Smooth muscle cell (in vitro differentiated cells): ENCODE results near the gene RNF180. TPM values are rescaled to one million over a fixed set of nuclear protein-coding genes. Genes with fewer than 3 reads are reported as not detected.
A peak's percentile ranks its signal among the peaks of the same experiment; 100 is the strongest.
"Not testable (repeated sequence)": the region's sequence is repeated elsewhere in the genome, so short reads cannot be mapped to it uniquely, and the experiment has no call there.

Experiments
- DNase-seq: peaks from one replicate; lab custom pipeline; 2025; ENCODE audit not compliant: unreplicated experiment; lab: John Stamatoyannopoulos, UW
- H2AFZ ChIP-seq: fragments of 200-600 bp; sonication (generic); 2 replicates; pipeline ENCODE4 v1.6.0; 2016; ENCODE audit warnings: antibody characterized with exemption, low read depth, mild to moderate bottlenecking
- H3F3A ChIP-seq: fragments of 200-600 bp; sonication (generic); 2 replicates; pipeline ENCODE4 v1.6.0; 2017; ENCODE audit warnings: antibody characterized with exemption, low read depth
- H3K27ac ChIP-seq: fragments of 200-600 bp; sonication (generic); 2 replicates; pipeline ENCODE4 v1.5.1; 2016; ENCODE audit warnings: low read depth, mild to moderate bottlenecking
- H3K27me3 ChIP-seq: fragments of 200-600 bp; sonication (generic); 2 replicates; pipeline ENCODE4 v1.6.1; 2016; ENCODE audit warnings: low read depth, mild to moderate bottlenecking
- H3K36me3 ChIP-seq: fragments of 200-600 bp; sonication (generic); 2 replicates; pipeline ENCODE4 v1.5.1; 2016; ENCODE audit warnings: low read depth
- H3K4me1 ChIP-seq: fragments of 200-600 bp; sonication (generic); 2 replicates; pipeline ENCODE4 v1.5.1; 2016; ENCODE audit warnings: low read depth
- H3K4me2 ChIP-seq: fragments of 200-600 bp; sonication (generic); 2 replicates; pipeline ENCODE4 v1.6.0; 2016; ENCODE audit warnings: mild to moderate bottlenecking
- H3K4me3 ChIP-seq: fragments of 200-600 bp; sonication (generic); 2 replicates; pipeline ENCODE4 v1.5.1; 2016; ENCODE audit warnings: mild to moderate bottlenecking
- H3K79me2 ChIP-seq: fragments of 200-600 bp; sonication (generic); 2 replicates; pipeline ENCODE4 v1.6.0; 2016; ENCODE audit warnings: low read depth, mild to moderate bottlenecking
- H3K9ac ChIP-seq: fragments of 200-600 bp; sonication (generic); 2 replicates; pipeline ENCODE4 v1.6.0; 2016; ENCODE audit warnings: low read depth
- H3K9me3 ChIP-seq: fragments of 200-600 bp; sonication (generic); replicated peaks from 2 replicates; pipeline ENCODE4 v1.5.1; 2016; ENCODE audit warnings: low read depth
- H4K20me1 ChIP-seq: fragments of 200-600 bp; sonication (generic); 2 replicates; pipeline ENCODE4 v1.6.0; 2016; ENCODE audit warnings: low read depth
- CTCF ChIP-seq: fragments of 200-600 bp; sonication (generic); IDR thresholded peaks from 2 replicates; pipeline ENCODE4 v1.5.1; 2017; ENCODE audit warnings: borderline replicate concordance, mild to moderate bottlenecking, antibody characterized with exemption; ENCODE audit not compliant: insufficient read depth, poor library complexity, severe bottlenecking
- WGBS: methylation state at CpG from one replicate; pipeline ENCODE4 v1.1.7; 2016; ENCODE audit warnings: low lambda C conversion rate; 5-methylcytosine and 5-hydroxymethylcytosine counted together
- polyA plus RNA-seq: library from polyadenylated mRNA; unstranded; fragments of >200 nt; fragmentation: Nextera tagmentation; extraction: Ambion mirVana; gene quantifications from 2 replicates; pipeline ENCODE4 v1.2.1, GENCODE V29; 2016
- total RNA-seq: library from RNA; depleted of rRNA; stranded (reverse); fragments of >200 nt; gene quantifications from 2 replicates; pipeline ENCODE4 v1.2.3, GENCODE V29; 2014

The RNF180 gene
- total and polyA plus RNA-seq, 2 experiments from 2014 or later, result 3.0 to 3.8 TPM

- not testable (repeated sequence) for H3K79me2 ChIP-seq, H3K4me3 ChIP-seq, DNase-seq, H3K27me3 ChIP-seq, H3F3A ChIP-seq, H3K4me1 ChIP-seq, H3K36me3 ChIP-seq, H2AFZ ChIP-seq, H3K9ac ChIP-seq, H4K20me1 ChIP-seq, H3K4me2 ChIP-seq, H3K27ac ChIP-seq, H3K9me3 ChIP-seq
- 95% methylated on average over 7 of the region's 7 CpGs for WGBS
Measured at GRCh38 chr5:64227131-64227537, 61.5 kb downstream of the RNF180 start.

- no peak for DNase-seq
- 4% methylated on average over 4 of the region's 4 CpGs for WGBS
Measured at GRCh38 chr5:64229163-64229774, 63.6 kb downstream of the RNF180 start.

GRCh38 chr5:64260756-64261155 lies 95.1 kb downstream of the RNF180 start:
- H3K36me3 ChIP-seq, result no peaks in the 10 kb centered on the region
- H3K4me2 ChIP-seq, result no peak overlapping the region
- 86% methylated on average over 1 of the region's 1 CpG for WGBS
- H4K20me1 ChIP-seq, result no peaks in the 10 kb centered on the region
- H2AFZ ChIP-seq, result no peak overlapping the region
- no peak overlapping the region for H3K27ac ChIP-seq
- H3K4me3 ChIP-seq, result no peak overlapping the region
- H3F3A ChIP-seq, result no peaks in the 10 kb centered on the region
- H3K4me1 ChIP-seq, result no peaks in the 10 kb centered on the region
- no peaks in the 10 kb centered on the region for H3K27me3 ChIP-seq
- no peaks in the 10 kb centered on the region for H3K79me2 ChIP-seq
- no peak for DNase-seq
- H3K9me3 ChIP-seq, result no peaks in the 10 kb centered on the region
- no peak overlapping the region for H3K9ac ChIP-seq
- no peak for TF ChIP-seq CTCF

More at GRCh38 chr5:64229163-64229774, 63.6 kb downstream of the RNF180 start:
- no peaks in the 10 kb centered on the region for H4K20me1 ChIP-seq
- no peaks in the 10 kb centered on the region for H3K36me3 ChIP-seq
- no peak overlapping the region for H3K9ac ChIP-seq
- H3K27ac ChIP-seq, result no peak overlapping the region
- H3K9me3 ChIP-seq, result no peaks in the 10 kb centered on the region
- no peaks in the 10 kb centered on the region for H3F3A ChIP-seq
- H3K4me3 ChIP-seq, result no peak overlapping the region
- peak; percentile 76 for TF ChIP-seq CTCF
- H3K4me1 ChIP-seq, result no peaks in the 10 kb centered on the region
- H3K79me2 ChIP-seq, result no peaks in the 10 kb centered on the region
- no peaks in the 10 kb centered on the region for H3K27me3 ChIP-seq
- H2AFZ ChIP-seq, result no peak overlapping the region
- H3K4me2 ChIP-seq, result no peak overlapping the region

- TF ChIP-seq CTCF, result no peak
- H3K36me3 ChIP-seq, result no peaks in the 10 kb centered on the region
- H3K9ac ChIP-seq, result no peak overlapping the region
- H3K4me2 ChIP-seq, result no peak overlapping the region
- no peak overlapping the region for H2AFZ ChIP-seq
- no peaks in the 10 kb centered on the region for H3K9me3 ChIP-seq
- 87% methylated on average over 4 of the region's 4 CpGs for WGBS
- H3K79me2 ChIP-seq, result no peaks in the 10 kb centered on the region
- H3F3A ChIP-seq, result no peaks in the 10 kb centered on the region
- no peak overlapping the region for H3K27ac ChIP-seq
- H3K4me3 ChIP-seq, result no peak overlapping the region
- H4K20me1 ChIP-seq, result no peaks in the 10 kb centered on the region
- H3K4me1 ChIP-seq, result no peaks in the 10 kb centered on the region
- no peaks in the 10 kb centered on the region for H3K27me3 ChIP-seq
- DNase-seq, result no peak
Measured at GRCh38 chr5:64269164-64269563, 103.5 kb downstream of the RNF180 start.
